A549 (cell line): ENCODE data around the gene APCS.

Experiments
- HMGXB4 ChIP-seq: fragments of 250-450 bp; sonication (Bioruptor Pico); IDR thresholded peaks from 2 replicates; pipeline ENCODE4 v1.5.0; 2021; ENCODE audit warnings: mild to moderate bottlenecking, moderate library complexity, borderline replicate concordance
- PBX3 ChIP-seq: IDR thresholded peaks from 2 replicates; pipeline ENCODE4 v1.6.1; 2012
- POLR2A ChIP-seq: IDR thresholded peaks from 2 replicates; pipeline ENCODE4 v1.6.1; 2012; ENCODE audit warnings: mild to moderate bottlenecking, low read length
- TF ChIP-seq, protein P1 (sequence below): fragments of >200 bp; sonication (Bioruptor Twin); formaldehyde crosslinking; IDR thresholded peaks from 3 replicates; pipeline ENCODE4 v1.5.1; 2016

DNA sequence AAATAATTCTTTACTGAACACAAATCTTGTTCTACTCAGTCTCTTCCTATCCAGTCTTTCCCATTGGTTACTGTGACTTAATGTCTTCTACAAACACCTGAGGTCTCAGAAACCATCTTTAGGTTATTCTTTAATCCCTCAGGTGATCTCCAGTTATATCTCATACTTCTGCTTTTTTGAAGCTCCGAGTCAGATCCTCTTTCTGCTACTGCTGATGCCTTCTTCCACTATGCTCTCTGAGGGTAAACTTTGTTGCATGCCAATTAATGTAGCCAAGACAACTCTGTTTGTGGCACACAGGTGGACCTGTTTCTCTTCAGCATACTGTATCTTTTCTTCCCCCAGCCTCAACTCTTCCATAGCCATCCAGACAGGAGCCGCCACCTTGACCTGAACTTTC, 3.1 kb upstream of the APCS start:
- TF ChIP-seq POLR2A = no peak
- TF ChIP-seq, protein P1, sequence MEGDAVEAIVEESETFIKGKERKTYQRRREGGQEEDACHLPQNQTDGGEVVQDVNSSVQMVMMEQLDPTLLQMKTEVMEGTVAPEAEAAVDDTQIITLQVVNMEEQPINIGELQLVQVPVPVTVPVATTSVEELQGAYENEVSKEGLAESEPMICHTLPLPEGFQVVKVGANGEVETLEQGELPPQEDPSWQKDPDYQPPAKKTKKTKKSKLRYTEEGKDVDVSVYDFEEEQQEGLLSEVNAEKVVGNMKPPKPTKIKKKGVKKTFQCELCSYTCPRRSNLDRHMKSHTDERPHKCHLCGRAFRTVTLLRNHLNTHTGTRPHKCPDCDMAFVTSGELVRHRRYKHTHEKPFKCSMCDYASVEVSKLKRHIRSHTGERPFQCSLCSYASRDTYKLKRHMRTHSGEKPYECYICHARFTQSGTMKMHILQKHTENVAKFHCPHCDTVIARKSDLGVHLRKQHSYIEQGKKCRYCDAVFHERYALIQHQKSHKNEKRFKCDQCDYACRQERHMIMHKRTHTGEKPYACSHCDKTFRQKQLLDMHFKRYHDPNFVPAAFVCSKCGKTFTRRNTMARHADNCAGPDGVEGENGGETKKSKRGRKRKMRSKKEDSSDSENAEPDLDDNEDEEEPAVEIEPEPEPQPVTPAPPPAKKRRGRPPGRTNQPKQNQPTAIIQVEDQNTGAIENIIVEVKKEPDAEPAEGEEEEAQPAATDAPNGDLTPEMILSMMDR = no peak
- TF ChIP-seq PBX3 = no peak
- no peak for TF ChIP-seq HMGXB4 (CRISPR knock-in tag)
